T-cell (primary cell): Measurements from ENCODE around the gene PLEKHG5. TPM values are rescaled to one million over a fixed set of nuclear protein-coding genes. Genes with fewer than 3 reads are reported as not detected.
A peak's percentile ranks its signal among the peaks of the same experiment; 100 is the strongest.

Experiments used
- ATAC-seq, 4 experiments: fragments of 200-7000 bp in 3 of 4; fragments of 150-1000 bp in 1 of 4; cut with Tn5 transposase; replicated peaks in 1 of 4; 1 replicate in 3 of 4; 2 replicates in 1 of 4; pipeline ENCODE4 v1.10.0; 2021; ENCODE audit warnings: moderate library complexity in 3 of 4, mild to moderate bottlenecking in 2 of 4, moderate number of reproducible peaks in 1 of 4
- CTCF ChIA-PET, 2 donors: fragments of 300-600 bp; sonication (Branson Sonifier 250); formaldehyde crosslinking; loops; one replicate each; lab custom pipeline; 2022; ENCODE audit warnings: antibody characterized with exemption in 2 of 2; lab: Charles Lee
- POLR2A ChIA-PET, 2 donors: fragments of 300-600 bp; sonication (Branson Sonifier 250); formaldehyde crosslinking; loops; one replicate each; lab custom pipeline; 2022; ENCODE audit warnings: antibody characterized with exemption in 2 of 2; lab: Charles Lee
- DNase-seq, 35 experiments: peaks; one replicate each; pipeline versions ENCODE4 v3.0.0 to v3.0.0-alpha.2; 2013 to 2023
- H3K27ac ChIP-seq: one replicate; pipeline ENCODE4 v1.5.1; 2013; ENCODE audit warnings: low read length
- H3K27me3 ChIP-seq, 2 experiments: replicated peaks in 1 of 2; 1 replicate in 1 of 2; 2 replicates in 1 of 2; pipeline versions ENCODE4 v1.6.1 to v1.7.0; 2013; ENCODE audit warnings: low read length in 1 of 2, mixed read lengths in 1 of 2; ENCODE audit not compliant: control insufficient read depth in 2 of 2, insufficient read depth in 2 of 2; ENCODE audit errors: extremely low read depth in 1 of 2
- H3K36me3 ChIP-seq, 2 donors: 1 replicate in 1 of 2; 2 replicates in 1 of 2; pipeline versions ENCODE4 v1.6.1 to v1.7.0; 2013; ENCODE audit warnings: low read length in 1 of 2; ENCODE audit not compliant: control insufficient read depth in 2 of 2, insufficient read depth in 1 of 2; ENCODE audit errors: extremely low read depth in 1 of 2
- H3K4me1 ChIP-seq, 2 experiments: 1 replicate in 1 of 2; 2 replicates in 1 of 2; pipeline versions ENCODE4 v1.6.1 to v1.7.0; 2013; ENCODE audit warnings: low read length in 2 of 2, mixed read lengths in 1 of 2; ENCODE audit not compliant: insufficient read depth in 2 of 2, control insufficient read depth in 1 of 2; ENCODE audit errors: extremely low read depth in 1 of 2
- H3K4me3 ChIP-seq, 2 donors: 1 replicate in 1 of 2; 2 replicates in 1 of 2; pipeline versions ENCODE4 v1.5.1 to v1.7.0; 2013; ENCODE audit warnings: mild to moderate bottlenecking in 2 of 2, low read length in 1 of 2, moderate library complexity in 1 of 2; ENCODE audit not compliant: control insufficient read depth in 1 of 2; ENCODE audit errors: extremely low read depth in 1 of 2
- H3K9me3 ChIP-seq: 2 replicates; pipeline ENCODE4 v1.7.0; 2013
- H3K27ac Mint-ChIP-seq, 2 donors: one replicate each; pipeline ENCODE4 v1.8.0; 2020 to 2021; ENCODE audit warnings: mild to moderate bottlenecking in 2 of 2, mixed read lengths in 2 of 2
- H3K27me3 Mint-ChIP-seq, 2 donors: one replicate each; pipeline ENCODE4 v1.8.0; 2021 to 2022; ENCODE audit warnings: mixed read lengths in 2 of 2
- H3K36me3 Mint-ChIP-seq: one replicate; pipeline ENCODE4 v1.8.0; 2021; ENCODE audit warnings: mixed read lengths
- H3K4me1 Mint-ChIP-seq, 3 donors: one replicate each; pipeline ENCODE4 v1.8.0; 2020 to 2022; ENCODE audit warnings: mixed read lengths in 3 of 3, mild to moderate bottlenecking in 1 of 3
- H3K4me3 Mint-ChIP-seq, 3 donors: one replicate each; pipeline ENCODE4 v1.8.0; 2020 to 2022; ENCODE audit warnings: mild to moderate bottlenecking in 3 of 3, mixed read lengths in 3 of 3, moderate library complexity in 3 of 3
- H3K9me3 Mint-ChIP-seq, 3 donors: one replicate each; pipeline ENCODE4 v1.8.0; 2020 to 2022; ENCODE audit warnings: mixed read lengths in 3 of 3
- WGBS: methylation state at CpG from one replicate; pipeline ENCODE4 v1.1.5; 2013; ENCODE audit warnings: missing lambda C conversion rate; ENCODE audit not compliant: insufficient coverage; 5-methylcytosine and 5-hydroxymethylcytosine counted together
- total RNA-seq, 35 experiments: library from RNA in 6 of 35; stranded (reverse) in 6 of 35; fragments of 120-200 nt in 1 of 35; gene quantifications; one replicate each; pipeline versions ENCODE4 v1.2.1 to v1.2.4 and lab custom pipeline; 2013 to 2026

The PLEKHG5 gene
- total RNA-seq, 5 donors from 2014 or later (not counting 1 experiment from before 2014, with no cell fraction given): 7.1 to 18.2 (median 8.4) TPM

- Mint-ChIP-seq H3K27me3 (peaks cover 27 to 40% of the 10 kb centered on the region in 2 donors), H3K9me3 (no peaks in the 10 kb centered on the region), H3K27ac (no peak overlapping the region), H3K36me3 (no peaks in the 10 kb centered on the region), H3K4me3 (peak overlapping the region; percentile 37 to 73 (median 50)), H3K4me1 (peaks cover 6 to 20% (median 13%) of the 10 kb centered on the region in 3 donors)
- Histone ChIP-seq H3K9me3 (no peaks in the 10 kb centered on the region), H3K36me3 (no peaks in the 10 kb centered on the region), H3K4me1 (peaks cover 3 to 41% of the 10 kb centered on the region in 2 experiments), H3K27ac (no peak overlapping the region), H3K4me3 (peak overlapping the region; percentile 16 to 52), H3K27me3 (peaks cover 0 to 90% of the 10 kb centered on the region in 2 experiments)
- ChIA-PET CTCF (interaction anchor here (0.6 to 1.5 kb wide), 6 partner anchors 13 to 178 kb away, joined by 3 to 5 read pairs (median 4); no protein-coding TSS in a partner anchor), POLR2A (no interaction called here)
- no peak for DNase-seq
- ATAC-seq: peak in 3 of 4 experiments; percentile 8 to 17 (median 11)
- WGBS: 14% methylated on average over 35 of the region's 35 CpGs
These were observed 67.4 kb downstream of the PLEKHG5 start for GRCh38 chr1:6424000-6424565.

- ATAC-seq (peak; percentile 71 to 83 (median 74)), DNase-seq (peak; percentile 36 to 82 (median 61))
- Mint-ChIP-seq H3K36me3 (no peaks in the 10 kb centered on the region), H3K27me3 (peaks cover 27 to 42% of the 10 kb centered on the region in 2 donors), H3K4me1 (peaks cover 6 to 21% (median 14%) of the 10 kb centered on the region in 3 donors), H3K27ac (no peak overlapping the region), H3K4me3 (peak overlapping the region; percentile 37 to 73 (median 50)), H3K9me3 (no peaks in the 10 kb centered on the region)
- no peaks in the 10 kb centered on the region for H3K9me3 ChIP-seq
- no peak overlapping the region for H3K27ac ChIP-seq
- WGBS: 10% methylated on average over 18 of the region's 24 CpGs
- ChIA-PET POLR2A (interaction anchor here in 1 of 2 donors (0.5 kb wide), 1 partner anchor 11 kb away, joined by 3 read pairs; no protein-coding TSS in a partner anchor), CTCF (interaction anchor here (0.6 to 1.5 kb wide), 9 partner anchors 14 to 177 kb away, joined by 3 to 5 read pairs (median 3); no protein-coding TSS in a partner anchor)
- H3K4me1 ChIP-seq: peaks cover 3 to 46% of the 10 kb centered on the region in 2 experiments
- H3K27me3 ChIP-seq: peaks cover 0 to 88% of the 10 kb centered on the region in 2 experiments
- H3K36me3 ChIP-seq: no peaks in the 10 kb centered on the region
- H3K4me3 ChIP-seq: peak overlapping the region; percentile 16 to 52
These were observed 68.0 kb downstream of the PLEKHG5 start for GRCh38 chr1:6423321-6423999.

- Mint-ChIP-seq H3K27ac (no peak overlapping the region), H3K4me1 (peaks cover 6 to 24% (median 14%) of the 10 kb centered on the region in 3 donors), H3K4me3 (peak overlapping the region in 2 of 3 donors; percentile 37 to 65), H3K9me3 (no peaks in the 10 kb centered on the region), H3K27me3 (peaks cover 35 to 61% of the 10 kb centered on the region in 2 donors), H3K36me3 (no peaks in the 10 kb centered on the region)
- ChIA-PET CTCF (interaction anchor here (0.6 to 1.0 kb wide), 3 partner anchors 13 to 25 kb away, joined by 3 to 6 read pairs (median 3); no protein-coding TSS in a partner anchor), POLR2A (no interaction called here)
- Histone ChIP-seq H3K27me3 (peaks cover 1 to 88% of the 10 kb centered on the region in 2 experiments), H3K9me3 (no peaks in the 10 kb centered on the region), H3K36me3 (no peaks in the 10 kb centered on the region), H3K27ac (no peak overlapping the region), H3K4me3 (no peak overlapping the region), H3K4me1 (peaks cover 3 to 50% of the 10 kb centered on the region in 2 experiments)
- DNase-seq: no peak
- 17% methylated on average over 1 of the region's 4 CpGs for WGBS
- no peak for ATAC-seq
These were observed 70.2 kb downstream of the PLEKHG5 start for GRCh38 chr1:6421266-6421665.

GRCh38 chr1:6420454-6421042 lies 70.9 kb downstream of the PLEKHG5 start:
- Mint-ChIP-seq H3K4me1 (peaks cover 6 to 24% (median 14%) of the 10 kb centered on the region in 3 donors), H3K27me3 (peaks cover 42 to 64% of the 10 kb centered on the region in 2 donors), H3K27ac (no peak overlapping the region), H3K9me3 (no peaks in the 10 kb centered on the region), H3K4me3 (peak overlapping the region in 2 of 3 donors; percentile 37 to 65), H3K36me3 (no peaks in the 10 kb centered on the region)
- H3K4me1 ChIP-seq: peaks cover 3 to 49% of the 10 kb centered on the region in 2 experiments
- DNase-seq (no peak), ATAC-seq (no peak)
- WGBS: 6% methylated on average over 32 of the region's 44 CpGs
- peaks cover 2 to 88% of the 10 kb centered on the region in 2 experiments for H3K27me3 ChIP-seq
- POLR2A ChIA-PET: no interaction called here
- no peaks in the 10 kb centered on the region for H3K36me3 ChIP-seq
- H3K27ac ChIP-seq: no peak overlapping the region
- peak overlapping the region in 1 of 2 donors; percentile 41 for H3K4me3 ChIP-seq
- no peaks in the 10 kb centered on the region for H3K9me3 ChIP-seq
- CTCF ChIA-PET: interaction anchor here (0.5 to 1.0 kb wide), 4 partner anchors 18 to 68 kb away, joined by 3 to 5 read pairs (median 4); no protein-coding TSS in a partner anchor

GRCh38 chr1:6419804-6420453 lies 71.5 kb downstream of the PLEKHG5 start, which contains the start of gene HES2:
TSS of gene HES2 (minus strand) at chr1:6419919. CDS start at chr1:6419820, 99 bp downstream.
- H3K36me3 ChIP-seq: no peaks in the 10 kb centered on the region
- Mint-ChIP-seq H3K4me1 (peaks cover 6 to 24% (median 14%) of the 10 kb centered on the region in 3 donors), H3K27me3 (peaks cover 47 to 70% of the 10 kb centered on the region in 2 donors), H3K36me3 (no peaks in the 10 kb centered on the region), H3K9me3 (no peaks in the 10 kb centered on the region), H3K4me3 (peak within 1 kb of the TSS; percentile 13 to 65 (median 31)), H3K27ac (no peak within 1 kb of the TSS)
- DNase-seq (no peak), ATAC-seq (peak in 3 of 4 experiments; percentile 7 to 23 (median 19))
- peaks cover 2 to 89% of the 10 kb centered on the region in 2 experiments for H3K27me3 ChIP-seq
- H3K27ac ChIP-seq: no peak within 1 kb of the TSS
- ChIA-PET POLR2A (no interaction called here), CTCF (interaction anchor here in 1 of 2 donors (0.6 kb wide), 1 partner anchor 68 kb away, joined by 5 read pairs; no protein-coding TSS in a partner anchor)
- peak within 1 kb of the TSS; percentile 5 to 41 for H3K4me3 ChIP-seq
- no peaks in the 10 kb centered on the region for H3K9me3 ChIP-seq
- WGBS: 3% methylated on average over 58 of the region's 62 CpGs
- peaks cover 3 to 43% of the 10 kb centered on the region in 2 experiments for H3K4me1 ChIP-seq
